Hippocampal formation (tissue), 2 donors: ENCODE results near the gene PAM16.

Source experiments
- DNase-seq, 2 donors: peaks; one replicate each; lab custom pipeline; 2025; lab: John Stamatoyannopoulos, UW

The PAM16 gene

GRCh38 chr16:4383591-4384444 lies 32.7 kb upstream of the PAM16 start:
- no peak for DNase-seq

DNA sequence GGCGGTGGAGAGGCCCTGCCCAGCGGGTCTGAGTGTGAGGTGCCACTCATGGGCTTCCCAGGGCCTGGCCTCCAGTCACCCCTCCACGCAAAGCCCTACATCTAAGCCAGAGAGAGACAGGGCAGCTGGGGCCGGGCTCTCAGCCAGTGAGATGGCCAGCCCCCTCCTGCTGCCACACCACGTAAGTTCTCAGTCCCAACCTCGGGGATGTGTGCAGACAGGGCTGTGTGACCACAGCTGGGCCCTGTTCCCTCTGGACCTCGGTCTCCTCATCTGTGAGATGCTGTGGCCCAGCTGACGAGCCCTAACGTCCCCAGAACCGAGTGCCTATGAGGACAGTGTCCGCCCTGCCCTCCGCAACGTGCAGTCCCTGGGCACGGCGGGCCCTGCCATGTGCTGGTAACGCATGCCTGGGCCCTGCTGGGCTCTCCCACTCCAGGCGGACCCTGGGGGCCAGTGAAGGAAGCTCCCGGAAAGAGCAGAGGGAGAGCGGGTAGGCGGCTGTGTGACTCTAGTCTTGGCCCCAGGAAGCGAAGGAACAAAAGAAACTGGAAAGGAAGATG lies 31.8 kb upstream of the PAM16 start:
- DNase-seq = no peak

- no peak for DNase-seq
These were observed 31.0 kb upstream of the PAM16 start for GRCh38 chr16:4381935-4382794.

DNA sequence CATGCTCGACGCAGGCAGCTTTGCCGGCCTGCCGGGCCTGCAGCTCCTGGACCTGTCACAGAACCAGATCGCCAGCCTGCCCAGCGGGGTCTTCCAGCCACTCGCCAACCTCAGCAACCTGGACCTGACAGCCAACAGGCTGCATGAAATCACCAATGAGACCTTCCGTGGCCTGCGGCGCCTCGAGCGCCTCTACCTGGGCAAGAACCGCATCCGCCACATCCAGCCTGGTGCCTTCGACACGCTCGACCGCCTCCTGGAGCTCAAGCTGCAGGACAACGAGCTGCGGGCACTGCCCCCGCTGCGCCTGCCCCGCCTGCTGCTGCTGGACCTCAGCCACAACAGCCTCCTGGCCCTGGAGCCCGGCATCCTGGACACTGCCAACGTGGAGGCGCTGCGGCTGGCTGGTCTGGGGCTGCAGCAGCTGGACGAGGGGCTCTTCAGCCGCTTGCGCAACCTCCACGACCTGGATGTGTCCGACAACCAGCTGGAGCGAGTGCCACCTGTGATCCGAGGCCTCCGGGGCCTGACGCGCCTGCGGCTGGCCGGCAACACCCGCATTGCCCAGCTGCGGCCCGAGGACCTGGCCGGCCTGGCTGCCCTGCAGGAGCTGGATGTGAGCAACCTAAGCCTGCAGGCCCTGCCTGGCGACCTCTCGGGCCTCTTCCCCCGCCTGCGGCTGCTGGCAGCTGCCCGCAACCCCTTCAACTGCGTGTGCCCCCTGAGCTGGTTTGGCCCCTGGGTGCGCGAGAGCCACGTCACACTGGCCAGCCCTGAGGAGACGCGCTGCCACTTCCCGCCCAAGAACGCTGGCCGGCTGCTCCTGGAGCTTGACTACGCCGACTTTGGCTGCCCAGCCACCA lies 30.2 kb upstream of the PAM16 start:
- DNase-seq = peak in 1 of 2 donors; percentile 55

GRCh38 chr16:4380119-4381063 lies 29.3 kb upstream of the PAM16 start:
- DNase-seq = no peak

- no peak for DNase-seq
These were observed 28.0 kb upstream of the PAM16 start for GRCh38 chr16:4378999-4379690.

- DNase-seq = no peak
These were observed 27.1 kb upstream of the PAM16 start for GRCh38 chr16:4378161-4378666.

DNA sequence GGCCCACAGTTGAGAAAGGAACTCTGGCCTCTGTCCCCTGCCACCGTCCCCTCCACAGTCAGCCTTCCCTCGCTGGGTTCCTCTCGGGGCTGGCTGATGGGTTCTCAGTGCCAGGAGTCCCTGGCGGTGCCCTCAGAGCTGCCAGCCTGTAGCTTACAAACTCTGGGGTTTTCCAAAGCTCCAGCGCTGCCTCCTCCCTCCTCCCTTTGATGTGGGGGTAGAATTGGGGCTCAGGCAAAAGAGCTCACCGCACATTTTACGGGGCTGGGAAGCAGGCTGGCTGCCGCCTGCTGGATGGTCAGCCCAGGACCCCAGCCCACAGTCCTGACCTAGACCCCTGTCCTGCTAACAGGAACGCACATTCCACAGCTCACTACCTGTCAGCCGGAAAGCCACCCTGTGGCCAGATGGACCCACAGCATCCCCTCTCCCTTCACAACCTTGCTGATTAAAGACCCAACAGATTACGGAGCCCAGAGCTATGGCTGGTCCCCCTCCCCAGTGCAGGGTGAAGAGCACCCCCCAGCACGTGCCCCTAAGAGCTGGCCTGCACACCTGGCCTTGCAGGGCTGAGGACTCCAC lies 26.5 kb upstream of the PAM16 start:
- peak in 1 of 2 donors; percentile 17 for DNase-seq

- DNase-seq = no peak
These were observed 25.9 kb upstream of the PAM16 start for GRCh38 chr16:4376893-4377572.

- DNase-seq = peak; percentile 57 to 78
These were observed 25.2 kb upstream of the PAM16 start for GRCh38 chr16:4376126-4376892.

GRCh38 chr16:4375717-4376116 lies 24.6 kb upstream of the PAM16 start:
- no peak for DNase-seq

GRCh38 chr16:4373909-4374742 lies 23.0 kb upstream of the PAM16 start:
- peak; percentile 17 to 31 for DNase-seq

DNA sequence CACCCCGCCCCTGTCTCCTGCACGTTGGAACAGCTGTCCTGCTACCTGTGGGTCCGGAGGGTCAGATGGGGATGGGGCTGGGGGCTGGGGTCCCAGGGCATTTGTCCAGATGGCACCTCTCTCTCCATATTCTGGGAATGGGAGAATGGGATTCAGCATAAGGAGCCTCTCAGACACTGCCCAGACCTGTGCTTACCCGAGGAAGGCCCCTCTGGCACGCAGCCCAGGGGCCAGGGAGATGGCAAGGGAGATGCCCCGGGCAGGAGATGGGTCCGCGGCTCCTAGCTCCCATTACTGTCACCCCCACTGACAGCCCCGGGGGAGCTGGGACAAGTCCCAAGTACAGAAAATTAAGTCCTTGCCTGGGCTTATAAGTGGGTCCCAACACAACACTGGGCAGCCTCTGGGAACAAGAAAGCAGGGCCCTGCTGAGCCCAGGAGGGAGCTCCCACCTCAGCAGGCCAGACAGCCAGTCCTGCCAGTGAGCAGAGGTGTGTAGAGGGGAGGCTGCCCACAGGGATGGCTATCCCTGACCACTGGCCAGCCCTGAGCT lies 22.3 kb upstream of the PAM16 start:
- no peak for DNase-seq

DNA sequence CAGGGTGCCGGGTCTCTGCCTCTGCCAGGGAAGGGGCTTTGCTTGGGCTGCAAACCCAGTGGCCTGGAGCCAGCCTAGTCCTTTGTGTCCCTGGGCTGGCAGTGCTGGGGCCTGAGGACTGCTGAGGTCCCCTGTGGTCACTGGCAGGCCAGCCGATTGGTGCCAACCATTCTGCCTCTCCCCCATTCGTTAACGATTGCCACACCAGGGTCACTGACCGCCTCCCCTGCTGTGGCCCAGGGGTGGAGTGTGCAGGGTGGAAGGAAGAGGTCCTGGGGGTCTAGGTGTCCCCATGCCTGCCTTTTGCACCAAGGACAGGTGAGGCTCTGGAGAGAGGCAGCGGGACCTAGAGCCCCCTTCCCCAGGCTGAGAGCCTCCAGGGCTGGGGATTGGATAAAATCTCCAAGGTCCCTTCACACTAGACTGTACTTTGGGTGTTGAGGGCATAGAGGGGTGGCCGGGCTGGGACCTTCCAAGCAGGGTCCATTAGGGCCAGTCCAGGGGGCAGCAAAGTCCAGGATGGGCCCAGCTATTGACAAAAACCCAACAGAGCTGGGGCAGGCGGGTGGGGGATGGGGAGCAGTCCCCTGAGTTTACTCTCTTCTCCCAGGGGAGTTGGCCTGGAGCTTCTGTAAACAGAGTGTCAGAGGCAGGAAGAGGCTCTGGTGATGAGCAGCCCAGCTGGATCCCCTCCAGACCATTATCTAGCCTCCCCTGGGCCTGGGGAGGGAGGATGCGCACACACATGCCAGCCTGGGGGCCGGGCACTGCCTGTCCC lies 21.6 kb upstream of the PAM16 start:
- DNase-seq = peak in 1 of 2 donors; percentile 38

GRCh38 chr16:4372001-4372577 lies 21.0 kb upstream of the PAM16 start:
- DNase-seq = no peak
